ENCODE measurements around the gene MBNL3. TPM values are rescaled to one million over a fixed set of nuclear protein-coding genes. Genes with fewer than 3 reads are reported as not detected.

MBNL3 gene
- total RNA-seq, 1 experiment from 2014 or later: 42.2 TPM

DNA sequence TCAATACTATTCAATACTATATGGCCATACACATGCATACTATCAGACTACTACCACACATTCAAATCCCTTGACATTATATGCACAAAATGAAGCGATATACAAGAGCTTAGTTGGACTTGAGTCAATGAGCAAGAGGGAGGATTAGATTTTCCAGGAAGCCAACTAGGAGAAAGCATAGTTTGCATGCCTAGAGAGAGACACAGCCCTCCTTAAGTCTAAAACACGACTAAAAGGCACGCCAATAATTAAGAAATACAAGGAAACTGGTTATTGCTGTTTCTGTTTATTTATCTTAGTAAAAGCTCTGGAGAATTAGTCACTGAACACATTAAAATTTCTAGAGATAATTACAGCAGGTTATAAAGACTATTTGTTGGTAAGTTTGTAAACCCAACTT, 21.8 kb downstream of the MBNL3 start:
- no peaks in the 10 kb centered on the region for H3K36me3 ChIP-seq (ENCODE audit: insufficient read depth, low read length, poor library complexity, severe bottlenecking)
- TF ChIP-seq, protein P1, sequence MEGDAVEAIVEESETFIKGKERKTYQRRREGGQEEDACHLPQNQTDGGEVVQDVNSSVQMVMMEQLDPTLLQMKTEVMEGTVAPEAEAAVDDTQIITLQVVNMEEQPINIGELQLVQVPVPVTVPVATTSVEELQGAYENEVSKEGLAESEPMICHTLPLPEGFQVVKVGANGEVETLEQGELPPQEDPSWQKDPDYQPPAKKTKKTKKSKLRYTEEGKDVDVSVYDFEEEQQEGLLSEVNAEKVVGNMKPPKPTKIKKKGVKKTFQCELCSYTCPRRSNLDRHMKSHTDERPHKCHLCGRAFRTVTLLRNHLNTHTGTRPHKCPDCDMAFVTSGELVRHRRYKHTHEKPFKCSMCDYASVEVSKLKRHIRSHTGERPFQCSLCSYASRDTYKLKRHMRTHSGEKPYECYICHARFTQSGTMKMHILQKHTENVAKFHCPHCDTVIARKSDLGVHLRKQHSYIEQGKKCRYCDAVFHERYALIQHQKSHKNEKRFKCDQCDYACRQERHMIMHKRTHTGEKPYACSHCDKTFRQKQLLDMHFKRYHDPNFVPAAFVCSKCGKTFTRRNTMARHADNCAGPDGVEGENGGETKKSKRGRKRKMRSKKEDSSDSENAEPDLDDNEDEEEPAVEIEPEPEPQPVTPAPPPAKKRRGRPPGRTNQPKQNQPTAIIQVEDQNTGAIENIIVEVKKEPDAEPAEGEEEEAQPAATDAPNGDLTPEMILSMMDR (conservative IDR thresholded peaks at IDR 0.05; ENCODE audit: low read depth, low read length): no peak
- no peak for TF ChIP-seq EZH2 (IDR thresholded peaks at IDR 0.05; ENCODE audit: borderline replicate concordance, low read depth, low read length, poor library complexity, severe bottlenecking)
- no peak overlapping the region for H3K27ac ChIP-seq (ENCODE audit: low read depth, low read length, poor library complexity, severe bottlenecking)
- peaks cover 3% of the 10 kb centered on the region for H3K4me1 ChIP-seq (ENCODE audit: insufficient read depth, low read length, poor library complexity, severe bottlenecking)
- H3K9me3 ChIP-seq (ENCODE audit: low read depth, low read length, poor library complexity, severe bottlenecking): peaks cover 5% of the 10 kb centered on the region
- CTCF ChIA-PET: no interaction called here
- no peak for DNase-seq (ENCODE audit: low spot score)
- BruUV-seq (replicated peaks): no TSS peak
- no peaks in the 10 kb centered on the region for H3K27me3 ChIP-seq (replicated peaks; ENCODE audit: insufficient read depth, low read depth, low read length, poor library complexity)
- intact Hi-C loops (cut with micrococcal nuclease; ENCODE audit: unreplicated experiment): no loop called here
- H3K4me3 ChIP-seq (ENCODE audit: low read depth, low read length, poor library complexity, severe bottlenecking): no peak overlapping the region
- POLR2A ChIA-PET (ENCODE audit: low non-redundant PET): no interaction called here

DNA sequence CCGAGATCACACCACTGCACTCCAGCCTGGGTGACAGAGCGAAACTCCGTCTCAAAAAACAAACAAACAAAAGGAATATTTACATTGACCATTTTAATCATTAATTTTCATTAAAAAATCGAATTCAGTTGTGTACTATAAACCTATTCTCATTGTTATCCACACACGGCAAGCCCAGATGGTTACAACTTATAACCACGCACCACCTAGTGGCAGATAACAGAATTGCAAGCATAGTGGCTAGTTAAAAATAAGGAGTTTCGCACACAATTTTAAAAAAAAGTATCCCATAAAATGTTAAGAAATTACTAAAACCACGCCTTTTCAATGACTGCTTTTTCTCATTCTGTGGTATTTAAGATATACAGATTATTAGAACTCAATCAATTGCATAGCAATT, 25.4 kb downstream of the MBNL3 start:
- DNase-seq (ENCODE audit: low spot score): peak; percentile 33
- Histone ChIP-seq H3K27ac (ENCODE audit: low read depth, low read length, poor library complexity, severe bottlenecking) (no peak overlapping the region), H3K27me3 (replicated peaks; ENCODE audit: insufficient read depth, low read depth, low read length, poor library complexity) (no peaks in the 10 kb centered on the region), H3K4me3 (ENCODE audit: low read depth, low read length, poor library complexity, severe bottlenecking) (no peak overlapping the region), H3K4me1 (ENCODE audit: insufficient read depth, low read length, poor library complexity, severe bottlenecking) (peaks cover 3% of the 10 kb centered on the region), H3K9me3 (ENCODE audit: low read depth, low read length, poor library complexity, severe bottlenecking) (peaks cover 5% of the 10 kb centered on the region), H3K36me3 (ENCODE audit: insufficient read depth, low read length, poor library complexity, severe bottlenecking) (no peaks in the 10 kb centered on the region)
- ChIA-PET CTCF (no interaction called here), POLR2A (ENCODE audit: low non-redundant PET) (interaction anchor here (0.8 kb wide), 1 partner anchor 23 kb away, joined by 3 read pairs; no protein-coding TSS in a partner anchor)
- no TSS peak for BruUV-seq (replicated peaks)
- TF ChIP-seq EZH2 (IDR thresholded peaks at IDR 0.05; ENCODE audit: borderline replicate concordance, low read depth, low read length, poor library complexity, severe bottlenecking): no peak
- TF ChIP-seq, protein P1 (conservative IDR thresholded peaks at IDR 0.05; ENCODE audit: low read depth, low read length): peak; percentile 67
- intact Hi-C loops (cut with micrococcal nuclease; ENCODE audit: unreplicated experiment): no loop called here

DNA sequence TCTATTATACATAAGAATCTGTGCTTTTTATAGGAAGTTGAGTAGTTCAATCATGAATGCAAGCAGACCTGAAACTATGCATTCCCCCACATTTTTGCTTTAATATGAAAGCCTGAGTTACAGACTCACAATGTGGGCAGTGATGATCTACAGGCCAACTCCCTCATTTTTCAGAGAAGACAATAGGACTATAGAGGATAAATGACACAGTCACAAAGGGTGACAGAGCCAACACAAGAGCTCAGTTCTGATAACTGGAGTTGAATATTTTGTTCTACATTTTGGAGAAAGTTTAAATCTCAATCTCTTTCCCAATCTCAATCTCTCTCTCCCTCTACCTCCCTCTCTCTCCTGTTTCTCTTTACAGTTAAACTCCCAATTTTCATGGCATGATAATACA, 27.0 kb downstream of the MBNL3 start:
- BruUV-seq (replicated peaks): no TSS peak
- TF ChIP-seq, protein P1 (conservative IDR thresholded peaks at IDR 0.05; ENCODE audit: low read depth, low read length): no peak
- TF ChIP-seq EZH2 (IDR thresholded peaks at IDR 0.05; ENCODE audit: borderline replicate concordance, low read depth, low read length, poor library complexity, severe bottlenecking): no peak
- Histone ChIP-seq H3K9me3 (ENCODE audit: low read depth, low read length, poor library complexity, severe bottlenecking) (peaks cover 5% of the 10 kb centered on the region), H3K27me3 (replicated peaks; ENCODE audit: insufficient read depth, low read depth, low read length, poor library complexity) (no peaks in the 10 kb centered on the region), H3K27ac (ENCODE audit: low read depth, low read length, poor library complexity, severe bottlenecking) (no peak overlapping the region), H3K4me1 (ENCODE audit: insufficient read depth, low read length, poor library complexity, severe bottlenecking) (no peaks in the 10 kb centered on the region), H3K36me3 (ENCODE audit: insufficient read depth, low read length, poor library complexity, severe bottlenecking) (no peaks in the 10 kb centered on the region), H3K4me3 (ENCODE audit: low read depth, low read length, poor library complexity, severe bottlenecking) (no peak overlapping the region)
- no peak for DNase-seq (ENCODE audit: low spot score)
- intact Hi-C loops (cut with micrococcal nuclease; ENCODE audit: unreplicated experiment): no loop called here
- POLR2A ChIA-PET (ENCODE audit: low non-redundant PET): no interaction called here
- CTCF ChIA-PET: no interaction called here
